PC-9 (cell line): Measurements from ENCODE around the gene EGFR. TPM values are rescaled to one million over a fixed set of nuclear protein-coding genes. Genes with fewer than 3 reads are reported as not detected.
A peak's percentile ranks its signal among the peaks of the same experiment; 100 is the strongest.

Experiments used
- BruUV-seq: library from RNA; stranded (reverse); fragments of 400-500 nt; replicated peaks from 2 replicates; lab custom pipeline; 2021; lab: Mats Ljungman, UMichigan
- CTCF ChIA-PET: fragments of 300-600 bp; sonication (Branson Sonifier 250); formaldehyde crosslinking; loops from one replicate; lab custom pipeline; 2022; ENCODE audit warnings: antibody characterized with exemption; lab: Charles Lee
- POLR2A ChIA-PET: fragments of 300-600 bp; sonication (Branson Sonifier 250); formaldehyde crosslinking; loops from one replicate; lab custom pipeline; 2022; ENCODE audit warnings: antibody characterized with exemption; ENCODE audit not compliant: unreplicated experiment; lab: Charles Lee
- DNase-seq, 2 experiments: peaks; one replicate each; pipeline versions ENCODE4 v3.0.0 to v3.0.0-alpha.2; 2015 to 2022; ENCODE audit warnings: mixed read lengths in 1 of 2
- H2AFZ ChIP-seq: fragments of 200-600 bp; sonication (generic); 2 replicates; pipeline ENCODE4 v1.8.1; 2017; ENCODE audit warnings: antibody characterized with exemption
- H3F3A ChIP-seq: fragments of 200-600 bp; sonication (generic); 2 replicates; pipeline ENCODE4 v1.8.1; 2017; ENCODE audit warnings: antibody characterized with exemption, mild to moderate bottlenecking, low read depth; ENCODE audit not compliant: insufficient read depth
- H3K27ac ChIP-seq: fragments of 200-600 bp; sonication (generic); 2 replicates; pipeline ENCODE4 v1.6.1; 2016; ENCODE audit warnings: mixed run types
- H3K27me3 ChIP-seq: fragments of 200-600 bp; sonication (generic); 2 replicates; pipeline ENCODE4 v1.6.1; 2016; ENCODE audit warnings: low read depth, mixed run types; ENCODE audit not compliant: insufficient read depth
- H3K36me3 ChIP-seq: fragments of 200-600 bp; sonication (generic); 2 replicates; pipeline ENCODE4 v1.6.1; 2016; ENCODE audit warnings: low read depth, mixed run types
- H3K4me1 ChIP-seq: fragments of 200-600 bp; sonication (generic); replicated peaks from 2 replicates; pipeline ENCODE4 v1.6.1; 2016; ENCODE audit warnings: mixed run types; ENCODE audit not compliant: insufficient read depth
- H3K4me2 ChIP-seq: fragments of 200-600 bp; sonication (generic); 2 replicates; pipeline ENCODE4 v1.6.1; 2017; ENCODE audit warnings: mixed run types
- H3K4me3 ChIP-seq: fragments of 200-600 bp; sonication (generic); 2 replicates; pipeline ENCODE4 v1.6.1; 2016; ENCODE audit warnings: mixed run types
- H3K79me2 ChIP-seq: fragments of 200-600 bp; sonication (generic); 2 replicates; pipeline ENCODE4 v1.6.1; 2017; ENCODE audit warnings: low read depth, mixed run types
- H3K9me2 ChIP-seq: fragments of 200-600 bp; sonication (generic); 2 replicates; pipeline ENCODE4 v1.8.1; 2017; ENCODE audit warnings: mild to moderate bottlenecking; ENCODE audit not compliant: insufficient read depth
- H3K9me3 ChIP-seq: fragments of 200-600 bp; sonication (generic); 2 replicates; pipeline ENCODE4 v1.8.1; 2016; ENCODE audit warnings: low read depth; ENCODE audit not compliant: insufficient read depth
- H4K20me1 ChIP-seq: fragments of 200-600 bp; sonication (generic); 2 replicates; pipeline ENCODE4 v1.8.1; 2017; ENCODE audit not compliant: insufficient read depth
- EZH2 ChIP-seq: fragments of 200-600 bp; sonication (generic); IDR thresholded peaks from 2 replicates; pipeline ENCODE4 v1.8.0; 2017; ENCODE audit warnings: antibody characterized with exemption, low read depth
- intact Hi-C: fragments of 100-400 bp; cut with micrococcal nuclease; formaldehyde crosslinking; loops from one replicate; pipeline ENCODE4 v1.10.0; 2022; ENCODE audit not compliant: unreplicated experiment
- total RNA-seq: library from RNA; stranded (reverse); gene quantifications from 2 replicates; pipeline ENCODE4 v1.2.3, GENCODE V29; 2021
- TF ChIP-seq, protein P1 (sequence below): fragments of 200-600 bp; sonication (generic); conservative IDR thresholded peaks from 2 replicates; pipeline ENCODE4 v1.6.1; 2017; ENCODE audit warnings: mixed run types, antibody characterized with exemption, mild to moderate bottlenecking, moderate library complexity

Gene EGFR
- total RNA-seq, 1 experiment from 2014 or later = 342 TPM

DNA sequence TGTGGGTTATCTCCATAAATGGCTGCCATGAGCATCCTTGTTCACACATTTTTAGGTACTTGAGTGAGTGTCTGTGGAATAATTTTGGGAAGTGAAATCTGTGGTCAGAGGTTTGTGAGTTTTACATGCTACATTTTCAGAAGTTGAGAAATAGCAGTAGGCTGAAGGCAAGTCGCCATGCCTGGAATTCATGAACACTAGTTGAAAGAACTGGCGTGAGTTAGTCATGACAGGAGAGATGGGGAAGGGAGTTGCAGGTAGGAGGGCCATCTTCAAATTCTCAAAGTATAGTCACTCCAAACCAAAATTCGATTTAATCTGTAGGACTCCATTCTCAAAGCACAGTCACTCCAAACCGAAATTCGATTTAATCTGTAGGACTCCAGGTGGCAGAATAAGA lies 89.6 kb downstream of the EGFR start:
- Histone ChIP-seq H3K4me2 (peak overlapping the region; percentile 45), H3K4me1 (peaks cover 51% of the 10 kb centered on the region)

DNA sequence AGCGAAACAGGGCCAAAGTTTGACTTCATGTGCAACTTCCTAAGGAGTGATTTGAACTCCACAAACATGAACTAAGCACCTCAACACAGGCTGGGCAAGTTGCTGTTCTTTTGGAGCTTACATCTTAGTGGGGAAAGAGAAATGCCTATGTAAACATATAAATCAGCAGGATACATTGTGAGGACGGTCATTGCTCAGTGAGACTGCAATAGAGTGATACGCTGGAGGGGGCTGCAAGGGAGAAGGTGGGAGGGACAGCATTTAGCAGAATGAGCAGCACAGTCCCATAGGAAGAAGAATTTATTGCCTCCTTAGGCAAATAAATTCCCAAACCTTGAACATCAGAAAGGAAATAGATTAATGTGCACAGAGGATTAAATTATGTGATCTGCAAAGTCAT lies 90.0 kb downstream of the EGFR start:
- peaks cover 38% of the 10 kb centered on the region for H3K36me3 ChIP-seq
- TF ChIP-seq, protein P1, sequence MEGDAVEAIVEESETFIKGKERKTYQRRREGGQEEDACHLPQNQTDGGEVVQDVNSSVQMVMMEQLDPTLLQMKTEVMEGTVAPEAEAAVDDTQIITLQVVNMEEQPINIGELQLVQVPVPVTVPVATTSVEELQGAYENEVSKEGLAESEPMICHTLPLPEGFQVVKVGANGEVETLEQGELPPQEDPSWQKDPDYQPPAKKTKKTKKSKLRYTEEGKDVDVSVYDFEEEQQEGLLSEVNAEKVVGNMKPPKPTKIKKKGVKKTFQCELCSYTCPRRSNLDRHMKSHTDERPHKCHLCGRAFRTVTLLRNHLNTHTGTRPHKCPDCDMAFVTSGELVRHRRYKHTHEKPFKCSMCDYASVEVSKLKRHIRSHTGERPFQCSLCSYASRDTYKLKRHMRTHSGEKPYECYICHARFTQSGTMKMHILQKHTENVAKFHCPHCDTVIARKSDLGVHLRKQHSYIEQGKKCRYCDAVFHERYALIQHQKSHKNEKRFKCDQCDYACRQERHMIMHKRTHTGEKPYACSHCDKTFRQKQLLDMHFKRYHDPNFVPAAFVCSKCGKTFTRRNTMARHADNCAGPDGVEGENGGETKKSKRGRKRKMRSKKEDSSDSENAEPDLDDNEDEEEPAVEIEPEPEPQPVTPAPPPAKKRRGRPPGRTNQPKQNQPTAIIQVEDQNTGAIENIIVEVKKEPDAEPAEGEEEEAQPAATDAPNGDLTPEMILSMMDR = no peak
- no peak for TF ChIP-seq EZH2
- ChIA-PET CTCF (interaction anchor here (0.6 kb wide), 1 partner anchor 334 kb away, joined by 3 read pairs; no protein-coding TSS in a partner anchor), POLR2A (interaction anchor here (0.5 to 0.7 kb wide), 3 partner anchors 20 to 321 kb away, joined by 3 to 4 read pairs (median 3); no protein-coding TSS in a partner anchor)
- no TSS peak for BruUV-seq
- peak overlapping the region; percentile 54 for H3K27ac ChIP-seq
- peaks cover 86% of the 10 kb centered on the region for H3F3A ChIP-seq
- no peaks in the 10 kb centered on the region for H3K9me3 ChIP-seq
- no peaks in the 10 kb centered on the region for H3K27me3 ChIP-seq
- intact Hi-C loops = loop anchor here (1.0 to 2.0 kb wide), 3 partner anchors 22 to 142 kb away; no protein-coding TSS in a partner anchor
- peak overlapping the region; percentile 45 for H3K4me2 ChIP-seq
- no peak overlapping the region for H3K4me3 ChIP-seq
- H3K9me2 ChIP-seq = no peaks in the 10 kb centered on the region
- H3K79me2 ChIP-seq = peaks cover 99% of the 10 kb centered on the region
- H4K20me1 ChIP-seq = peaks cover 21% of the 10 kb centered on the region
- peaks cover 51% of the 10 kb centered on the region for H3K4me1 ChIP-seq
- no peak for DNase-seq
- no peak overlapping the region for H2AFZ ChIP-seq

More for the DNA sequence above, 89.6 kb downstream of the EGFR start:
- Histone ChIP-seq H3K36me3 (peaks cover 40% of the 10 kb centered on the region), H3K9me2 (no peaks in the 10 kb centered on the region), H3K9me3 (no peaks in the 10 kb centered on the region), H4K20me1 (peaks cover 22% of the 10 kb centered on the region), H3K27me3 (no peaks in the 10 kb centered on the region), H2AFZ (no peak overlapping the region), H3K79me2 (peaks cover 99% of the 10 kb centered on the region), H3F3A (peaks cover 86% of the 10 kb centered on the region), H3K4me3 (no peak overlapping the region), H3K27ac (peak overlapping the region; percentile 54)
- no TSS peak for BruUV-seq
- no peak for DNase-seq
- intact Hi-C loops = loop anchor here (2.0 kb wide), 1 partner anchor 22 kb away; no protein-coding TSS in a partner anchor
- POLR2A ChIA-PET = interaction anchor here (0.8 kb wide), 1 partner anchor 33 kb away, joined by 3 read pairs; no protein-coding TSS in a partner anchor
- TF ChIP-seq, protein P1 = no peak
- no peak for TF ChIP-seq EZH2
- CTCF ChIA-PET = no interaction called here

DNA sequence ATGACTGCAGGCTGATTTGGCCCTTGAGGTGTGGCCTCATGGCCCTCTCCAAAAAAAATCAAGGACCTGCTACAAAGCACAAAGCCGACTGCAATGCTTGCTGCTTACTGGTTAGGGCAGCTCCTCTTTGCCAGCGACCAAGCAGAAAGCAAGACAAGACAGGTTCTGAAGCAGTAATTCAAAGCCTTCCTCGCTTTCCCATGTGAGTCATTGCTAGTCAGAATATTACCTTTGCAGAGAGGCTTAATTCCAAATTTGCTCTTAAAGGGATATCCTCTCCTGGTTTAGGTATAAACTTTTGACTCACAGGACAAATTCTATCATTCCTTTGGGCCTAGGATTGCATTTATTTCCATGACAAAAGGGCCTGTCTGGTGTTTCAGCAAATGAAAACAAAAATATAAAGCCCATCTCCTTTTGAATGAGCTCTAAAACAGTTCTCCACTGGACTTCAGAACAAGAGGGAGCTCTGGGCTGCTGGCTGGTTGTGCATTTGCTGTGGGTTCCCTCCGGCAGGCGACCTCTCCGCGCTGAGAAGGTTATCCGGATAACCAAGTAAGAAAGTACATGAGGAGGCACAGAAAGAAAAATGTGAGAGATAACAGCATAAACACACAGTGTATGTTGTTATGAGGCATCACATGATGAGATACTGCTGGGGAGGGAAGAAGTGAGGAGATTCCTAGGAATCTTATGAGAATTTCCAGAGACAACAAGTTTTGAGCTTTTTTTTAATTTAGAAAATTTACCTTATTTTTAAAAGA lies 90.8 kb downstream of the EGFR start:
- peaks cover 32% of the 10 kb centered on the region for H3K36me3 ChIP-seq
- intact Hi-C loops = loop anchor here (1.0 to 2.0 kb wide), 4 partner anchors 23 to 142 kb away; no protein-coding TSS in a partner anchor
- TF ChIP-seq, protein P1 = no peak
- no peak for TF ChIP-seq EZH2
- peak overlapping the region; percentile 54 for H3K27ac ChIP-seq
- TSS peak; percentile 7 for BruUV-seq
- H2AFZ ChIP-seq = no peak overlapping the region
- peaks cover 19% of the 10 kb centered on the region for H4K20me1 ChIP-seq
- no peaks in the 10 kb centered on the region for H3K27me3 ChIP-seq
- ChIA-PET CTCF (interaction anchor here (0.6 to 2.3 kb wide), 2 partner anchors 19 to 335 kb away, joined by 3 to 9 read pairs; no protein-coding TSS in a partner anchor), POLR2A (interaction anchor here (0.5 to 0.7 kb wide), 5 partner anchors 19 to 321 kb away, joined by 3 to 8 read pairs (median 3); no protein-coding TSS in a partner anchor)
- DNase-seq = peak; percentile 82 to 92
- peak overlapping the region; percentile 45 for H3K4me2 ChIP-seq
- no peaks in the 10 kb centered on the region for H3K9me2 ChIP-seq
- H3K4me1 ChIP-seq = peaks cover 51% of the 10 kb centered on the region
- no peak overlapping the region for H3K4me3 ChIP-seq
- H3K9me3 ChIP-seq = no peaks in the 10 kb centered on the region
- peaks cover 97% of the 10 kb centered on the region for H3K79me2 ChIP-seq
- H3F3A ChIP-seq = peaks cover 86% of the 10 kb centered on the region
